ENCODE results near the gene NPAS2.

Gene NPAS2

GRCh38 chr2:100831831-100832230, 11.9 kb downstream of the NPAS2 start:
- DNase-seq (ENCODE audit: low read depth in 1 of 2, low spot score in 1 of 2) = no peak
- no peak for TF ChIP-seq JUND (IDR thresholded peaks at IDR 0.05; ENCODE audit: low read depth)
- in situ Hi-C loops (cut with HindIII; ENCODE audit: low pct_unique_long_range_greater_than_20kb, low sequenced_read_pairs) = no loop called here

GRCh38 chr2:100832885-100833284, 12.9 kb downstream of the NPAS2 start:
- no peak for TF ChIP-seq JUND (IDR thresholded peaks at IDR 0.05; ENCODE audit: low read depth)

GRCh38 chr2:100833331-100833730, 13.4 kb downstream of the NPAS2 start:
- no peak for TF ChIP-seq JUND (IDR thresholded peaks at IDR 0.05; ENCODE audit: low read depth)
- no peak for DNase-seq (ENCODE audit: low read depth in 1 of 2, low spot score in 1 of 2)
- in situ Hi-C loops (cut with HindIII; ENCODE audit: low pct_unique_long_range_greater_than_20kb, low sequenced_read_pairs) = no loop called here

More at GRCh38 chr2:100832885-100833284, 12.9 kb downstream of the NPAS2 start:
- in situ Hi-C loops (cut with HindIII; ENCODE audit: low pct_unique_long_range_greater_than_20kb, low sequenced_read_pairs) = no loop called here
- DNase-seq (ENCODE audit: low read depth in 1 of 2, low spot score in 1 of 2) = no peak

DNA sequence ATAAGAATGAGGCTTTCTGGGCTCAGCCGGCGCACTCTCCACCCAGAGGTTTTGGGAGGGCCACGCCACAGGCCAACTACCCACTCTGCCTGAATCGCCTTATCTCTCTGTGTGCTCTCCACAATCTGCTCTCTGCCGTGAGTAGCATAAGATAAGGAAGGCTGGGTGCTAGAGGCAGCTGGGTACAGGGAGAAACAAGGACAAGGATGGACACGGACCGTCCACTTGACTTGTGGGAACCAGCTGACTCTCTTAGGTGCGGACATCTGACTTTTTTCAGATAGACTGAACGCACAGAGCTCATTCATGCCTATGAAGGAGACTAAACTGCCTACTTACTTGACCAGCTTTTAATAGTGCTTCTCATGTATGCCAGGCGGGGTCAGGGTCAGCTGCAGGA, 14.3 kb downstream of the NPAS2 start:
- no peak for DNase-seq (ENCODE audit: low read depth in 1 of 2, low spot score in 1 of 2)
- no peak for TF ChIP-seq JUND (IDR thresholded peaks at IDR 0.05; ENCODE audit: low read depth)
- in situ Hi-C loops (cut with HindIII; ENCODE audit: low pct_unique_long_range_greater_than_20kb, low sequenced_read_pairs) = no loop called here

- TF ChIP-seq JUND (IDR thresholded peaks at IDR 0.05; ENCODE audit: low read depth) = no peak
- in situ Hi-C loops (cut with HindIII; ENCODE audit: low pct_unique_long_range_greater_than_20kb, low sequenced_read_pairs) = no loop called here
- no peak for DNase-seq (ENCODE audit: low read depth in 1 of 2, low spot score in 1 of 2)
Measured at GRCh38 chr2:100835006-100835659, 15.2 kb downstream of the NPAS2 start.

GRCh38 chr2:100840519-100840918, 20.6 kb downstream of the NPAS2 start:
- in situ Hi-C loops (cut with HindIII; ENCODE audit: low pct_unique_long_range_greater_than_20kb, low sequenced_read_pairs) = no loop called here
- no peak for DNase-seq (ENCODE audit: low read depth in 1 of 2, low spot score in 1 of 2)
- TF ChIP-seq JUND (IDR thresholded peaks at IDR 0.05; ENCODE audit: low read depth) = no peak

GRCh38 chr2:100842241-100842922, 22.4 kb downstream of the NPAS2 start:
- TF ChIP-seq JUND (IDR thresholded peaks at IDR 0.05; ENCODE audit: low read depth) = no peak
- in situ Hi-C loops (cut with HindIII; ENCODE audit: low pct_unique_long_range_greater_than_20kb, low sequenced_read_pairs) = no loop called here
- no peak for DNase-seq (ENCODE audit: low read depth in 1 of 2, low spot score in 1 of 2)

DNA sequence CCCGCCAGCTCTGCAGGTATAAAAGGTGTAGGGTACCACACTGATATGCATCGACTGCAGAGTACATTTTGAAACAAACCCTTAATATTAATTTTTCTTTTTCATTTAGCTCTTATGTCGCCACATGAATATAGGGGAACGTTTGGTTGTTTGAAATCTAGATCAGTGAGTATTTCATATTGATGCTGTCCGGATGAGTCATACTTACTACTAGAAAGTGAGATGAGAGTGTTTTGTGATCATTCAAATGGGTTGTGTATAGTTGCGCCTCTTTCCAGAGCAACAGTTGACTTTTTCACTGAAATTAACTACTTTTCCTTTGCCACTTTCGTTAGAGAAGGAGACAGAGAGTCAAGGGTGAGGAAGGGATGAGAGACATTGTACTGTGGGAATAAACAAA, 24.6 kb downstream of the NPAS2 start:
- DNase-seq (ENCODE audit: low read depth in 1 of 2, low spot score in 1 of 2) = no peak
- in situ Hi-C loops (cut with HindIII; ENCODE audit: low pct_unique_long_range_greater_than_20kb, low sequenced_read_pairs) = no loop called here
- no peak for TF ChIP-seq JUND (IDR thresholded peaks at IDR 0.05; ENCODE audit: low read depth)

- no peak for DNase-seq (ENCODE audit: low read depth in 1 of 2, low spot score in 1 of 2)
- no peak for TF ChIP-seq JUND (IDR thresholded peaks at IDR 0.05; ENCODE audit: low read depth)
- in situ Hi-C loops (cut with HindIII; ENCODE audit: low pct_unique_long_range_greater_than_20kb, low sequenced_read_pairs) = no loop called here
Measured at GRCh38 chr2:100845141-100845991, 25.4 kb downstream of the NPAS2 start.

DNA sequence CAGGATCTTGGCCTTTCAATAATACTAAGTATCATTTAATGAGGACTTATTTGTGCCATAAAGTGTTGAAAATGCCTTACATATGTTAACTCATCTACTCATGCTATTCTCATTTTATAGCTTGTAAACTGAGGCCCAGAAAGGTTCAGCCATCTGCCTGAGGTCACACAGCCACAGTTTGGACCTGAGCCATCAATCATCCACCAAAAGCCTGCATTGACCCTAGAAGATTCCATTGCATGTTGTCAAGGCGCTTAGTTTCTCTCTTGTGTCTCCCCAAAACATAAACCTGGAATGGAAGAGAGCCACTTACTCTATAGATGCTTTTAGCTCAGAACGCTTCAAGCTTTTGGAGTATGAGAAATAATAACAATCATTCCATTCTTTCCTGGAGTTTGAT, 26.8 kb downstream of the NPAS2 start:
- DNase-seq (ENCODE audit: low read depth in 1 of 2, low spot score in 1 of 2) = no peak
- TF ChIP-seq JUND (IDR thresholded peaks at IDR 0.05; ENCODE audit: low read depth) = no peak
- in situ Hi-C loops (cut with HindIII; ENCODE audit: low pct_unique_long_range_greater_than_20kb, low sequenced_read_pairs) = no loop called here

GRCh38 chr2:100852447-100852846, 32.5 kb downstream of the NPAS2 start:
- in situ Hi-C loops (cut with HindIII; ENCODE audit: low pct_unique_long_range_greater_than_20kb, low sequenced_read_pairs) = no loop called here
- DNase-seq (ENCODE audit: low read depth in 1 of 2, low spot score in 1 of 2) = no peak
- TF ChIP-seq JUND (IDR thresholded peaks at IDR 0.05; ENCODE audit: low read depth) = no peak

GRCh38 chr2:100852999-100853908, 33.3 kb downstream of the NPAS2 start:
- in situ Hi-C loops (cut with HindIII; ENCODE audit: low pct_unique_long_range_greater_than_20kb, low sequenced_read_pairs) = no loop called here
- no peak for TF ChIP-seq JUND (IDR thresholded peaks at IDR 0.05; ENCODE audit: low read depth)
- no peak for DNase-seq (ENCODE audit: low read depth in 1 of 2, low spot score in 1 of 2)

Data from T47D (cell line).